Urothelium cell line (cell line): Measurements from ENCODE around the gene GMDS.
A peak's percentile ranks its signal among the peaks of the same experiment; 100 is the strongest.
"Not testable (repeated sequence)": the region's sequence is repeated elsewhere in the genome, so short reads cannot be mapped to it uniquely, and the experiment has no call there.

ENCODE experiments used
- DNase-seq: peaks from one replicate; pipeline ENCODE4 v3.0.0; 2011; ENCODE audit warnings: low spot score, mixed read lengths
- FAIRE-seq: peaks from 2 replicates; lab custom pipeline; 2011; peaks lifted over from hg19 to GRCh38; lab: Jason Lieb, UNC

The GMDS gene

GRCh38 chr6:1849691-1850090 lies 395.7 kb downstream of the GMDS start:
- DNase-seq (no peak), FAIRE-seq (no peak)

GRCh38 chr6:1848752-1849151 lies 396.7 kb downstream of the GMDS start:
- DNase-seq (no peak), FAIRE-seq (no peak)

- no peak for FAIRE-seq
Observed at GRCh38 chr6:1846611-1847010, 398.8 kb downstream of the GMDS start.

GRCh38 chr6:1845543-1845942 lies 399.9 kb downstream of the GMDS start:
- DNase-seq, FAIRE-seq: not testable (repeated sequence)

More at GRCh38 chr6:1846611-1847010, 398.8 kb downstream of the GMDS start:
- DNase-seq: no peak

- DNase-seq: no peak
- no peak for FAIRE-seq
Observed at GRCh38 chr6:1842334-1842733, 403.1 kb downstream of the GMDS start.

- no peak for FAIRE-seq
- DNase-seq: no peak
Observed at GRCh38 chr6:1841136-1841535, 404.3 kb downstream of the GMDS start.

- FAIRE-seq (no peak), DNase-seq (no peak)
Observed at GRCh38 chr6:1840491-1841121, 404.8 kb downstream of the GMDS start.

GRCh38 chr6:1839361-1839760 lies 406.0 kb downstream of the GMDS start:
- FAIRE-seq (no peak), DNase-seq (no peak)

- DNase-seq: peak; percentile 24
- no peak for FAIRE-seq
Observed at GRCh38 chr6:1838604-1839213, 406.7 kb downstream of the GMDS start.

GRCh38 chr6:1837826-1838225 lies 407.6 kb downstream of the GMDS start:
- no peak for FAIRE-seq
- DNase-seq: no peak

- FAIRE-seq (no peak), DNase-seq (no peak)
Observed at GRCh38 chr6:1836690-1837089, 408.7 kb downstream of the GMDS start.

- FAIRE-seq (no peak), DNase-seq (no peak)
Observed at GRCh38 chr6:1834646-1835516, 410.5 kb downstream of the GMDS start.

GRCh38 chr6:1834207-1834606 lies 411.2 kb downstream of the GMDS start:
- DNase-seq (no peak), FAIRE-seq (no peak)

- FAIRE-seq (no peak), DNase-seq (no peak)
Observed at GRCh38 chr6:1832844-1833787, 412.3 kb downstream of the GMDS start.

- FAIRE-seq: no peak
Observed at GRCh38 chr6:1832358-1832757, 413.0 kb downstream of the GMDS start.

GRCh38 chr6:1827984-1828793 lies 417.2 kb downstream of the GMDS start:
- DNase-seq (no peak), FAIRE-seq (no peak)

More at GRCh38 chr6:1832358-1832757, 413.0 kb downstream of the GMDS start:
- no peak for DNase-seq

- FAIRE-seq: no peak
- DNase-seq: no peak
Observed at GRCh38 chr6:1825926-1826325, 419.5 kb downstream of the GMDS start.

GRCh38 chr6:1825277-1825676 lies 420.1 kb downstream of the GMDS start:
- no peak for DNase-seq
- FAIRE-seq: no peak

GRCh38 chr6:1821513-1822183 lies 423.8 kb downstream of the GMDS start:
- FAIRE-seq (no peak), DNase-seq (no peak)
